Upper lobe of left lung (tissue), 4 donors: ENCODE data around the gene MUC2.

Source experiments
- CTCF ChIP-seq, 6 experiments: fragments of 450-650 bp in 4 of 6; fragments of 200-600 bp in 2 of 6; sonication (generic) in 2 of 6; IDR thresholded peaks; one replicate each; pipeline ENCODE4 v1.5.1; 2016 to 2019; ENCODE audit warnings: antibody characterized with exemption in 6 of 6
- EP300 ChIP-seq, 4 donors: sonication (generic); formaldehyde crosslinking; IDR thresholded peaks; one replicate each; pipeline ENCODE4 v1.5.1; 2017; ENCODE audit warnings: antibody characterized with exemption in 4 of 4, control low read depth in 2 of 4
- POLR2A ChIP-seq, 4 donors: fragments of 450-650 bp; IDR thresholded peaks; one replicate each; pipeline ENCODE4 v1.5.1; 2016 to 2017; ENCODE audit warnings: antibody characterized with exemption in 4 of 4, mild to moderate bottlenecking in 2 of 4

- TF ChIP-seq POLR2A (IDR thresholded peaks at IDR 0.05): no peak
- no peak for TF ChIP-seq CTCF (IDR thresholded peaks at IDR 0.05)
- no peak for TF ChIP-seq EP300 (IDR thresholded peaks at IDR 0.05)
Measured at GRCh38 chr11:1113405-1114201, 38.9 kb downstream of the MUC2 start.
